SHP77 (cell line): ENCODE measurements around the gene RXRG.

Source experiments
- DNase-seq, 2 experiments: peaks; one replicate each; lab custom pipeline; 2025; lab: John Stamatoyannopoulos, UW

RXRG gene

GRCh38 chr1:165367375-165367993, 77.4 kb downstream of the RXRG start:
- DNase-seq = peak; percentile 60 to 72

GRCh38 chr1:165365341-165365740, 79.6 kb downstream of the RXRG start:
- no peak for DNase-seq

GRCh38 chr1:165364568-165365133, 80.3 kb downstream of the RXRG start:
- no peak for DNase-seq

GRCh38 chr1:165356876-165357275, 88.0 kb downstream of the RXRG start:
- no peak for DNase-seq

- no peak for DNase-seq
Observed at GRCh38 chr1:165355977-165356811, 88.7 kb downstream of the RXRG start, which contains the start of gene LMX1A. TSS of gene LMX1A (minus strand) at chr1:165356715. CDS start at chr1:165355559, 1,156 bp downstream.

- DNase-seq = no peak
Observed at GRCh38 chr1:165355139-165355976, 89.6 kb downstream of the RXRG start.

GRCh38 chr1:165354739-165355138, 90.2 kb downstream of the RXRG start:
- DNase-seq = no peak

- DNase-seq = no peak
Observed at GRCh38 chr1:165353731-165354671, 90.9 kb downstream of the RXRG start.

GRCh38 chr1:165352442-165353293, 92.3 kb downstream of the RXRG start:
- DNase-seq = no peak

GRCh38 chr1:165351863-165352441, 93.0 kb downstream of the RXRG start:
- DNase-seq = no peak
